GM18526 (cell line): ENCODE data around the gene CEBPE.

Experiments used
- POLR2A ChIP-seq: IDR thresholded peaks from 3 replicates; pipeline ENCODE4 v1.6.1; 2011; ENCODE audit not compliant: insufficient read length; ENCODE audit errors: extremely low read depth

Gene CEBPE

DNA sequence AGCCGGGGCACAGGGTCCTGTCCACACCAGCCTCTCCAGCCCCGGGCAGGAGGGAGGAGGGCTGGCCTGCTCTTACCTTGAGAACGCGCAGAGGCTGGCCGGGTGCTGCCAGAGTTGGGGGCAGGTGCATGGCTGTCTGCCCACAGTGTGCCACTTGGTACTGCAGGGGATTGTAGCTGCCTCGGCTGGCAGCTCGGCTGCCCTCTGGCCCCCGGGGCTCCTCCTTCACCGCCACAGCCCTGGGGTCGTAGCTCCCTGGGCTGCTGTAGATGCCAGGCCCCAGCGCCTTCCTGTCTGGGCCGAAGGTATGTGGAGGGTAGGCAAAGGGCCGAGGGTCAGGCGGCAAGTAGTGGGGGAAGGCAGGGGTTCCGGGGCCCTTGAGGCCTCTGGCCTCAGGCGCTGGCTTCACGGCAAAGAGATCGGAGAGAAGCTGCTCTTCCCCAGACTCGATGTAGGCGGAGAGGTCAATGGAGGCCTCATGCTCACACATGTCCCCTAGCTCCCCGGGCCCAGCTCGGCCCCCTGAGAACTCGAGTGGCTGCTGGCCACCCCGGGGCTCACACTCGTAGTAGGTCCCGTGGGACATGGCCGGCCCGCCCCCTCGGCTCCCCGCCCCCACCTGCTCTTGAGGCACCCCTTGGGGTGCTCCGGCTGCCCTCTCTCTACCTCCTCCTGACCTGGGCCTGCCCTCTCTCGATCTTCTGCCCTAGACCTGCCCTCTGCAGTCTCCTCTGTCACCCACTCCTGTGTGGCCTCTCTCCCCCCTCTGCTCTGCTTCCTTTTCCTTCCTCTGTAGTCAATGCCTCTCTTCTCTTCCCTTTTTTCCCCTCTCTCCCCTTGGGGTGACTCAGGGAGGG is at the start of gene CEBPE:
CEBPE (minus strand) TSS at position 750 of the 857 bp plus-strand sequence; CDS start at position 586, 164 bp downstream.
- TF ChIP-seq POLR2A, result no peak

DNA sequence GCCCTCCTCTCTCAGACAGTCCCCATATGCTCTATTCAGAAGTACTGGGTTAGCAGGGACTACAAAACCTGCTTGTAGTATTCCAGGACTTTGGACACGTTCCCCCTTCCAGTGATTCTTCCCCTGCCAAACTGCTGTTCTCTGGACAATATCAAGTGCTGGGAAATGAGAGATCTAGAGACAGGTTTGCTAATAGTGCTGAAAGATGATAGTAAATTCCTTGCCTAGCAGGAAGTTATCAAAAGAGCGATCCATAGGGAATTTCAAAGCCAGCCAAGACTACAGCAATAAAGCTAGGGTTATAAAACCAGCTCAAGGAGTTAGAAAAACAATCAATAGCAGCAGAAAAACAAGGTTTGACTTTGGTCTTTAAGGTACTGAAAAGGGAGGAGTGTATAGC is 49.2 kb upstream of the CEBPE start:
- TF ChIP-seq POLR2A, result no peak

GRCh38 chr14:23167116-23167847 is 48.2 kb upstream of the CEBPE start:
- TF ChIP-seq POLR2A, result no peak

DNA sequence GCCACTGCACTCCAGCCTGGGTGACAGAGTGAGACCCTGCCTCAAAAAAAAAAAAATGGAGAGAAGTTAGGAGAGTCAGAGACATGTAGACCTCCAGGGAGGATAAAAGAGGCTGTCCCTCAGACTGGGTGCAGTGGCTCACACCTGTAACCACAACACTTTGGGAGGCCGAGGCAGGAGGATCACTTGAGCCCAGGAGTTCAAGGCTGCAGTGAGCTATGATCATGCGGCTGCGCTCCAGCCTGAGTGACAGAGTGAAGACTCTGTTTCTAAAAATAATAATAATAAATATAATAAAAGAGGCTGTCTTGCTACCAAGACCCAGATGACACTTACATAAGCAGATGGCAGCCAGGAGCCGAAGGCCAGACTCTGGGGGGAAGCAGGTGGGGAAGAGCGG is 45.9 kb upstream of the CEBPE start:
- TF ChIP-seq POLR2A, result no peak

GRCh38 chr14:23164250-23164649 is 45.2 kb upstream of the CEBPE start:
- no peak for TF ChIP-seq POLR2A

- no peak for TF ChIP-seq POLR2A
Observed at GRCh38 chr14:23163830-23164229, 44.8 kb upstream of the CEBPE start.

GRCh38 chr14:23162800-23163199 is 43.7 kb upstream of the CEBPE start:
- no peak for TF ChIP-seq POLR2A

DNA sequence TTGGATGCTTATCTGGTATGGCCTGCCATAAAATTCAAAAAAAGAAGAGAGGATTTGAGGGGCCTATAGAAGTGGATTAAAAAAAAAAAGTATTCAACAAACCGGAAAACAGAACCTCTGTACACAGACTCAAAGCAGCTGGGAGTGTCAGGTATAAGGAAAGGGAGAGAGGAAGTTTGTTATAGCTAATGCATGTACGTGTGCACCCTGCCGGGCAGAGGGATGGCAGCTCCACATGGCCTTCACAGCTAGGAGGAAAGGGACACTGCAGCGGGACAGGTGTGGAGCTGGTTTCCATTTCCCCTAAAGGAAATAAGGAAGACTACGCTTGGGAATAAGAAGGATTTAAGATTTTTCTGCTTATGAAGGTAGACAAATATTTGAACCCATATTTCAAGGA is 43.0 kb upstream of the CEBPE start:
- TF ChIP-seq POLR2A, result no peak

GRCh38 chr14:23160924-23161522 is 42.0 kb upstream of the CEBPE start:
- no peak for TF ChIP-seq POLR2A

DNA sequence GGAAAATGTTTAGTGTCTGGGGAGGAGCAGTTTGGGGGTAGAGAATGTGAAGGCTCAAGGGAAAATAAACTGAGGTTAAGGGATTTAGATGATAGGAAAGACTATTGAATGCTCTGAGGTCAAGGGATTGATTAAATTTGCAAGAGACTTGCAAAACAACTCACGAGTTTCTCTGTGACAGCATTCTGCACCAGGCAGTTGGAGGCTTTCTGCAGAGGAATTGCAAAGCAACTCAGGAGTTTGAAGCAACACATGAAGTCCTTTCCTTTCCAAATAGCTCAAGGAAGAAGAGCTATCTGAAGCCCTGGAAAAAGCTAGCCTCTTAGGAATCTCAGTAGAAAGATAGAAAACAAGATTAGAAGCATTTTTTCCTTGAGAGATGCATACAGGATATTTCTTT is 40.5 kb upstream of the CEBPE start:
- no peak for TF ChIP-seq POLR2A

DNA sequence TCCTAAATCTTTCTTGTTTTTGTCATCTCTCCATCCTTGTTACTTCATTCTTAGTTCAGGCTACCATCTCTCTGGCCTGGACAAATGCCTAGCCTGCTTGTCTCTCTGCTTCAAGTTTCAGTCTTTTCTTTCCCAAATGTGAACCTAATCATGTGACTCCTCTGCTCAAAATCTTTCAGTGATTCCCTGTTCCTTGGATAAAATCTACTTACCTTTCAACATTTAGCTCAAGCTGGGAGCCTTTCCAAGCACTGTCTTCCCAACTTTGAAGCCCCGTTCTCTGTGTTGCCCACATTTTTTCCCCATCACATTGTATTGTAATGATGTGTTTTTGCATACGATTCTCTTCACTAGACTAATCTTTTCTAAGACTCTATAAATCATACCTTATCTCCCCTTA is 39.7 kb upstream of the CEBPE start:
- TF ChIP-seq POLR2A, result no peak

DNA sequence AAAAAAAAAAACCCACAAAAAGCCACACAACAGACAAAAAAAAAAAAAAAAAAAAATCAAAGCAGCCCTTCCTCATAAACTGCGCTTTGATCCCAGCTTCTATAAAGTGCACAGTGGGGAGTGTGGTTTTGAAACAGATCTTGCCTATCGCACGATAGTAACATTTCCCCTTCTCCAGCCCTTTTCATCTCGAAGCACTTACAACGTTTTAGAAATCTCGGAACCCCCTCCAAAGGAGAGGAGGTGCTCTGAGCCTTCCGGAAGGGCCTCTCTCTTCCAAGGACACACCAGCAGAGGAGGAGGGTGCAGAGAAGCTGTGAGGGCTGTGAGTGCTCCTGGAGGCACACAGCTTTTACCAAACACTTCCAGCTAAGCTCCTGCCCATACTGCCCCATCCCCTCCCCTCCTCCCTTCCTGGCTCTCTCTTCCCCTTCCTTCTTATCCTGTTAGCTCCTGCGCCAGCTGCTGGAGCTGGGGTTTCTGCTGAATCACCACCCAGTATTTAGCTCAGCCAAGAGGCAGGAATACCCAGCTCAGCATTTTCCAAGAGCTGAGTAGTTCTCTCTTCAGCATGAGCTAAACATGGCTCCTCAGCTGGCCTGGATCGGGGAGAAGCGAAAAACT is 36.0 kb upstream of the CEBPE start:
- TF ChIP-seq POLR2A, result no peak

- TF ChIP-seq POLR2A, result no peak
Observed at GRCh38 chr14:23153851-23154796, 35.1 kb upstream of the CEBPE start.

DNA sequence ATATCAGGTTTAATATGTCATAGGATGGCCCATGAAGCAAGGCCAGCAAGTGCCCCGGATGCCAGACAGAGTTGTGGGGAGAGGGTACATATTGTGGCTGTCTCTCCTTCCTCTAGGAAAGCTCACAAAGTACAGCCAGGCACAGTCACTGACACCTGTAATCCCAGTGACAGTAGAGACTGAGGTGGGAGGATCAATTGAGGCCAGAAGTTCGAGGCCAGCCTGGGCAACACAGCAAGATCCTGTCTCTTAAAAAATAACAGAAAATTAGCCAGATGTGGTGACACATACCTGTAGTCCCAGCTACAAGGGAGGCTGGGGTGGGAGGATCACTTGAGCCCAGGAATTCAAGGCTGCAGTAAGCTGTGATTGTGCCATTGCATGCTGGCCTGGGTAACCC is 32.3 kb upstream of the CEBPE start:
- no peak for TF ChIP-seq POLR2A
